ENCODE data around the gene SIK3.

SIK3 gene

DNA sequence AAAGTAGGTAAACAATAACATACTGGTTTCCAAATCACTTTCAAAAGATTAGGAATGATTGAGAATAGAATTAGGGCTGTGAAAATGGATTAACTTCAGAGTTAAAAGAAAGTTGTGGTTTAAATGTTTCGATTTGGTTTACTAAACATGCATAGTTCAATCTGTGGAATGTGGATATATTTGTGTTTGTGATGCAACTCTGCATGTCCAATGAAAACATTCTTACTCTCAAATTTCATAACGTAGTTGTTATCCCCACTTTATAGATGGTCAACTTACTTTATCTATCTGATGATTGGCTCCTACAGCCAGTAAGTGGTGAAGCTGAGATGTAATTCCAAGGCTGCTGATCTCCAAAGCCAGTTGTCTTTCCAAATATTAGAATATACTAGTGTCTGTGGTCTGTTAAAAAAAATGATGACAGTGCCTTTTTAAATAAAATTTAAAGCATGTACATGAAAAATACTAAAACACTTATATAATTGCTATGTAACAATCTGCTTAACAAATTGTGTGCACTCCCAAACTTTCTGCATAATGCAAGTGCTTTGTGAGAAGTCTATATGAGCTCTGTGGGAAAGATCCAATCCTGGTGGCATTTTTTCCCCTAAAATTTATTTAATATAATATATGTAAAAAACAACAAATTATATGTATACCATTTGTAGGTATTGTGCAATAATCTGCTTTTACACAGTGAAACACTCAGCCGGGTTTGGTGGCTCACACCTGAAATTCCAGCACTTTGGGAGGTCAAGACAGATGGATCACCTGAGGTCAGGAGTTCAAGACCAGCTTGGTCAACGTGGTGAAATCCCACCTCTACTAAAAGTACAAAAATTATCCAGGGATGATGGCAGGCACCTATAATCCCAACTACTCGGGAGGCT, 9.7 kb upstream of the SIK3 start:
- DNase-seq = no peak

DNA sequence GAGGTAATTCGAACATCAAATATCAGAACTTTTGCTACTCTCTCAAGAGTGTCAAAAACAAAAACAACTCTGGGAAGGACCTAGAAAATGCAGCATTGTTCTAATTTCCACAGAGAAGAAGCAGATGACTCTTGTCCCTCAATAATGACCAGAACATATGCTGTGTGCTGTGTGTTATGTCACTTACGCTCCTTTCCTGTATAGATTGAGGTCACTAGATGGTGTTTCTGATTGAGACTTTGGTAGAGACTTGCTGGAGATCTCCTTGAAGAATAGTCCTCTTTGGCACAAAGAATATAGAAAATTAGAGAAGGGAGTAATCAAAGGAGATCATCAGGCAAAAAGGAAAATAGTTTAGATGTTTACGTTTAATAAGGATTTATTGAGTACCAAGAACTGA, 2.3 kb upstream of the SIK3 start:
- DNase-seq = no peak

DNA sequence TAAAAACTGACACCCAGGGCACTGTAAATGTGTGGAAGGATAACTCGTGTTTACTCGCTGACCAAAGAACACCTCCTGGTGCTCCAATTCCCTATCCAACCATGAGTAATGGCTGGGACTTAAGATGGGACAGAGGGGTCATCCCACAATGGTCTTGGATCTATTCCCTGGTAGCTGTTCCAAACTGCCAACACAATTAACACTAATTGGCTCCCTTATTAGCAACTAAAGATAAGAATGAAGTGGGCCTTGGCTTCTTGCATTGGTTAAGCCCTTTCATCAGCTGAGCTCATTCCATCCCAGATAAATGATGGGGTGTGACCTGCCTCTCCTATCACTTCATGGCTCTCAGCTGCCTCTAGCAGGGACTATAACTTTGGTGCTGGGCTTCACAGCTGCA, 1.5 kb upstream of the SIK3 start:
- no peak for DNase-seq

DNA sequence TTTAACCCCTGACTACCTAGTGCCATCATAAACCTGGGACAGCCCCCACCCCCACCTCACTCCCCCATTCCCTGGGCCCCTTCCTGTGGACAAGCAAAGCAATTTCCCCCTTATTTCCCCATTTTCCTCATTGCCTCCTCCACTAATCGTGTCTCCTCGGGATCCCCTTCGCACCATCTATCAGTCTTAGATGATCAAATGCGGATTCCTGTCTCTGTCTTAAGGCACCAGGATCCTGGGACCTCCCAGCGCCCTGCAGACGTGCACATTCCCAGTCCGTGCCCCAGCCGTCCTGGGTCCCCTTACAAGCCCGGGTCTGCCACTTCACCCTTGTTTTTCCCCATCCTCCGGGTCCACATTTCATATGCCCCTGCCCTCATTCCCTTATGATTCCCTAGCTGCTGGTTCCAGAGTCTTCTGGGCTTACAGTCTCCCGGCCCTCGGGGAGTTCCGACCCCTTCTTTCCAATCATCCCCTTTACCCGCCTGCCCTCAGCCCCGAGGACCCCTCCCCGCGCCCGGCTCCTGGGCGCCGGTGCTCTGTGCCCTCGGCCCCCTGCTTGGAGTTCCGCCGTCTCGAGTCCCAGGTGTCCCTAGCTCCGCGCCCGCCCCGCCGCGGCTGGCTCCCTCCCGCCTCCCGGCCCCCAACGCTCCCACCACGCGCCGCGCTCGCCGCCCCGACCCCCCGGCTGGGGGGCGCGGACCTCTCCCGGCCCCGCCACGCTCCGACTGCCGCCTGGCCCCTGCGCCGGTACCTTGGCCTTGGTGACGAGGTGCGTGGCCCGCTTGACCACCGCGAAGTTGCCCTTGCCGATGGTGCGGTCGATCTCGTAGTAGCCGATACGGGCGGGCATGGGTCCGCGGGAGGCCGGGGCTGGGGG, 599 bp downstream of the SIK3 start:
- DNase-seq = no peak

DNA sequence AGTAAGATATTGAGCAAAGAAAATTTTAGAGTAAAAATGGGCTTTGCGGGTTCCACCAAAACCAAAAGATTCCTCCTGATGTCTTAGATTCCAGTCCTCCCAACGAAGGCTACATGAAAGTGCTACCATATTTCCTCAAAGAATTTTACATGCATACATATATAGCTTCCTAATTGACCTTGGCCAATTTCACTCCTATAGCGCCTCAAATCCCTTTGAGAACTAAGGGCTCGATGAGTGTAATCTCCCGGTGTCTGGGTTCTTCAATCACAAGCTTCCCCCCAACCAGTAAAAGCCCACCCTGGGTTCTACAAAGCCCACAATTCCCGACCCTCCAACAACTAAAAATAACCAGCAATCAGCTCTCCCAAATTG, 1.2 kb downstream of the SIK3 start:
- DNase-seq = no peak

DNA sequence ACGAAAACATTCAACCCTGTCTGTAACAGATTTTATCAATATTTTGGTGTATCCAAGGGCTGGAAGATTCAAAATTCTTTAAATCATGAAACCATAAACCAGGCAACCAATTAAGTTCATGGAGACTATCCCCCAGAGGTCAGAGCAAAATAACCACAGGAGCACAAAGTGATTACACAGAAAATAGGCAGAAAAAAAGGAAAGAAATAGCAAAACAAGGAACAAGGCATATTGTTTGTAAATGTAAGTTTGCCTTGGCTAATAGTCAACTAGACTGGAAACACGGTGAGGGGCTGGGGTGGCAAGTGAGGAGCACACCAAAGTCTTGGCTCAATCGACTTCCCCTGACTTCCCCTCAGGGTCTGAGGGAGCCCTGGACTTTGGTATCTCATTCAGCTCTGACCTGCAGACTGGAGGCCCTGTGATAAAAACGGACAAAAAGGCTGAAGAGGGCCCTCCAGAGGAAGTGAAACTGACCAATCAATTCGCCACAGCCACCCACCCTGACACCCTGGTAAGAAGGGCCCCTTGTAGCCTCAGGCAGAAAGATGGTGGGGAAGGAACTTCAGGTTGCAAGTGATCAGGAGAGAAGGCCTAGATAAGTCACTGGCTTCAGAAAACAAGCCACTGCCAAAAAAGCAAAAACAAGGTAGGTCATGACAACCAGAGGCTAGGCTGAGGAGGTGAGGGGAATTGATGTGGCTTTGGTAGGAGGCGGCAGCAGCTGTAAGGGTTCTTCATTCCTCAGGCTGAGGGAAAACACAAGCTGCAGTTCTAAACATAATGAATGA, 1.8 kb downstream of the SIK3 start:
- no peak for DNase-seq

DNA sequence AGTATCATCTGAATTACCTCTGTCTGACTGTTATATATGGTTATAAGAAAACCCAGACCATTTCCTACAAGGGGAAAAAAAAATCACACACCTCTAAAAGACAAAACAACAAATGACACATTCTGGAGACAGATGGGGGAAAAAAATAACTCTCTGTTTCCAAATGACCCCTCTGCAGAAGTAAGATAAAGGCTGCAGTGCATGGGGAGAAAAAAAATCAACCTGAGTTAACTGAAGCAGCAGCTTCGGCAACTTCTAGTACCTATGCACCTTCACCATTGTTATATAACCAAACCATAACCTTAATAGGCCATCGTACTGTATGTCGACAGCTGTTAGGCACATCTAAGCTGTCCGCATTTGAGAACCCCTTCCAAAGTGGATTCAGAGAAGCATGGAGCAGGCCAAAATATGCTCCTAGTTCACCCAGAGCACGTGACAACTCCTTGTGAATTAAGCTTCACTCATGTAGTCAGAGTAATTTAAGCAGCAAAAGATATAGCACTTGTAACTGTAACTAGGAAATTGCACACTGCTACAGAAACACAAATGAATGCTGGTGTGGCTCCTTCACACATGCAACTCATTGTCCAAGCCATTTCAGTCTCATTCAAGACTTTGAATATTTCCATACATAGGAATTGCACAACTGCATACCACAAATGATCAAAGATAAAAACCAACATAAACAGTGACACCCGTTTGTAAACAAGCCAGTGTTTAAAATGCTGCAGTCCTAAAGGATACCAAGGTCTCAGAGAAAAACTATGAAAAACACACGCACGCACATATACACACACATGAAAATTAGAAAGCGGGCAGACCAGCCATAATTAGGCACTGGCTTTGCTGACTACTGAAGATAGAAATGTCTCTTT, 2.7 kb downstream of the SIK3 start:
- no peak for DNase-seq

DNA sequence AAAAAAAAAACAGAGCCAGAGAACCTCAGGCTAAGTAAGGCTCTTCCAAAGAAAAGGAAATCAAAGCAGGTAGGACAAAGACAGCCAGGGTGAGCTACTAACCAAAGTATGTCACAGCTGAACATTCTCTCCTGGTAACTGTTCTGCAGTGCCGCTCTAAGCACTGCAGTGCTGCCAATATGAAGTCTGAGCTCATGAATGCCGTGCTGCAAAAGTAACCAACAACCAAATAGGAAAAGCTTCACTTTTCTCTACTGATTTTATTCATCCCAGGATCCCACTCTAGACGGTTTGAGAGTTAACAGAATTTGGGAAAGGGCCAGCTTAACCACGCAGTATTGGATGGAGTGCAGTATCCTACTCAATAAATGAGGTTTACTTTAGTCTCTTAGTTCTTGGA, 3.5 kb downstream of the SIK3 start:
- no peak for DNase-seq

DNA sequence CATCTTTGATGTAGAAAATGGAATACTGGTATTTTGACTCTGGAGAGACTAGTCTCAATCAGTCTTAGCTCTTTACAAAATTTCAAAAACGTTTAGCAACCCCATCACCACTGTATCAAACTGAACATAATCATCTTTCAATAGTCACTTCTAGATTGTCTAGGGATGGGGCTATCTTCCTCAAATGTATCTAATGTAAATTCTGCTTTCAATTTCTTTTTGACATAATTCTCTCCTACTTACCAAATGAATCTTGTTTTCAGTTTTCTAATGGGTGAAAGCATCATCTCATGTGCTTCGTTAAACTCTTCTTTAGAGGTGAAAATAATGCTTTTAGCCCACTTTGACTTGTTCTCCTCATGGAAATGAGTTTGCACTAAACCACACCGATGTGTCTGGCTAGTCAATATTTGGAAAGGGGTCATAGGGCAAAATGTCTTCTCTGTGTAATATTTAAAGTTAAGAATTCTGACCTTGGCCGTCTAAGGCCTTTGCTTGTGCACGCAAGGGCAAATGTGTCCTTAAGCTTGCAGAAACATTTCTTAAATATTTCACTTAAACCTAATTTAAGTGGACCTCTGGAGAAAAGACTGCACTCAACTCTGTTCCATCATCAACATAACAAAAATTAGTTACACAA, 5.2 kb downstream of the SIK3 start:
- no peak for DNase-seq

DNA sequence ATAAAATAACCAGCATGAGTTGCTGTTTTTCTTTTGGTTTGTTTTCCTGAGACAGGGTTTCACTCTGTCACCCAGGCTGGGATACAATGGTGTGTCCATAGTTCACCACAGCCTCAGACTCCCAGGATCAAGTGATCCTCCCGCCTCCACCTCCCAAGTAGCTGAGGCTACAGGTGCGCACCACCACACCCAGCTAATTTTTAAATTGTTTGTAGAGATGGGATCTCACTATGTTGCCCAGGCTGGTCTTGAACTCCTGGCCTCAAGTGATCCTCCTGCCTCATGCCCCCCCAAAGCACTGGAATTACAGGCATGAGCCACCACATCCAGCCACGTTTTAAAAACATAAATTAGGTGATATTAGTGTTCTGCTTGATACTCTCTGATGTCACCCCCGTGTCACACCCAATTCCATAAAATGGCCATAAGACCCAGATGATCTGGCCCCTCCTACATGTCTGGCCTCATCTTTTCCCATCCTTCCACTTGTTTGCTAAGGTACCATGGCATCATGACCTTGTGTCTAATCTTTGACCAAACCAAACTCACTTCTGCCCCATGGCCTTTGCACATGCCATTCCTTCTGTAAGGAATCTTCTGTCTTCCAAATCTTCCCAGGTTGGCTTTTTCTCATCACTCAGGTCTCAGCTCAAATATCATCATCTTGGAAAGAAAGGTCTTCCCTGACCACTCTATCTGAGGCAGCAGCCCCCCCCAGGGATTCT, 6.3 kb downstream of the SIK3 start:
- DNase-seq = no peak

DNA sequence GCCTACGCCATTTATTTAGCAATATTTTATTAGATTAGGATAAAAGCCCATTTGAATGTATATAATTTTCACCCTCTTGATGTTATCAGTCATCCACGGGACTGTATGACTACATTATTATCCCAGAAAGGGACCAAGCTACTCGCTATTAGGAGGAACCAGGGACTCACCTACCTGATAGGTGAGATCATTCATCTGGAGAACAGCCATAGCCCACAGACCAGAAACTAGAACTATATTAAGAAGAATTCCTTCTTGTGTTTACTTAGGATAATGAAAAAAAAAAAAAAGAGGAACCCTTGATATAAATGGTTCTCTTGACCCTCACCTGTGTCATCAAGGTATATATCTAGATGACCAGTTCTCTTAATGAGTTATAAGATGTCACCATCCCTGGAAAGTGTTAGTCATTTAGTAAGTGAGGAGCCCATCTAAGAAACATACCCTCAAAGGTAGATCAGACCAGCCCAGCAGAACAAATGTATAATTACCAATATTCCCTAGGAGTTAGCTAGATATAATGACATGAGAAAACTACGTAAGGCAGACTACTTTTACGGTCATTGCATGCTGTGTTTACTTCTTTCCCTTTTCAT, 8.0 kb downstream of the SIK3 start:
- DNase-seq = peak; percentile 50

DNA sequence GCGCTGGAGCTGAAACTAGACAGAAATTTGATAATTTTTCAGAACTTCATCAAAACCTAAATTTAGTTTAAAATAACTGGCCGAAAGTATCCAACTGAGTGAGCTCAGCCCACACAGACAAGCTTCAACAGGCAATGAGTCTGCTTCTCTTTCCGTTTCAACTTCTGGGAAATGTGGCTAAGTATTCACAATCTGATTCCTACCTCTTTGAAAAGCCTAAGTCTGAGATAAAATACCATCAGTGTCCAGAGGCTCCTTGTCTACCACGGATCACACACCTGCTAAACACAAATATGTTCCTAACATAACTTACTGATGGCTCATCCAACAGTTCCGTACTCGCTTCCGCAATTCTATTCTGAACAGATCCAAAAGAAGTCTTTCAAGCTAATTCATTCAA, 8.5 kb downstream of the SIK3 start:
- DNase-seq = peak; percentile 80

DNA sequence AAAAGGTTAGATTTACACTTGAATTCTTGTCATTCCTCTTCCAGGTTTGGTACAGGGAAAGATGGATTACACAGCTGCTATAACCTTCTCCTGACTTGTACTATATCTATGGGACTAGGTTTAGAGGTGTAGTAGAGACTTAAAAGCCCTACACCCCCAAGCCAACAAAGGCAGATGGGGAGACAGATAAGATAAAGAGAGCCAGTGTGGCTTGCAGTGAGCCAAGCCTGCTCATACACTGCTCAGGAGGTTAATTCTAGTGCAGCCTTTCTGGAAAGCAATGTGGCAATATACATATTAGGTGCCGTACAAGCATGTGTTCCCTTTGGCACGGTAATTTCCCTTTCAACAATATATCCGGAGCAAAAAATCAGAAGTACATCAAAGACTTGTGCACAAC, 10.8 kb downstream of the SIK3 start:
- DNase-seq = no peak

DNA sequence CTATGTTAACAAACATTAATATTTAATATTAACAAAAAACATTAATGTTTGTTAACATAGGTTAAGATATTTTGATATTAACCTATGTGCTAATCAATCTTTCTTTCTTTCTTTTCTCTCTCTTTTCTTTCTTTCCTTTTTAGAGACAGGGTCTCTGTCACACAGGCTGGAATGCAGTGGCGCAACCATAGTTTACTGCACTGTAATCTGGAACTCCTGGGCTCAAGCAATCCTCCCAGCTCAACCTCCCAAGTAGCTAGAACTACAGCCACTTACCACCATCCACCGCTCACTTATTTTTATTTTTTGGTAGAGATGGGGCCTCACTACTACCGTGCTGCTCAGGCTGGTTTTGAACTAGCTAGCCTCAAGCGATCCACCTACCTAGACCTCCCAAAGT, 13.2 kb downstream of the SIK3 start:
- DNase-seq = no peak

DNA sequence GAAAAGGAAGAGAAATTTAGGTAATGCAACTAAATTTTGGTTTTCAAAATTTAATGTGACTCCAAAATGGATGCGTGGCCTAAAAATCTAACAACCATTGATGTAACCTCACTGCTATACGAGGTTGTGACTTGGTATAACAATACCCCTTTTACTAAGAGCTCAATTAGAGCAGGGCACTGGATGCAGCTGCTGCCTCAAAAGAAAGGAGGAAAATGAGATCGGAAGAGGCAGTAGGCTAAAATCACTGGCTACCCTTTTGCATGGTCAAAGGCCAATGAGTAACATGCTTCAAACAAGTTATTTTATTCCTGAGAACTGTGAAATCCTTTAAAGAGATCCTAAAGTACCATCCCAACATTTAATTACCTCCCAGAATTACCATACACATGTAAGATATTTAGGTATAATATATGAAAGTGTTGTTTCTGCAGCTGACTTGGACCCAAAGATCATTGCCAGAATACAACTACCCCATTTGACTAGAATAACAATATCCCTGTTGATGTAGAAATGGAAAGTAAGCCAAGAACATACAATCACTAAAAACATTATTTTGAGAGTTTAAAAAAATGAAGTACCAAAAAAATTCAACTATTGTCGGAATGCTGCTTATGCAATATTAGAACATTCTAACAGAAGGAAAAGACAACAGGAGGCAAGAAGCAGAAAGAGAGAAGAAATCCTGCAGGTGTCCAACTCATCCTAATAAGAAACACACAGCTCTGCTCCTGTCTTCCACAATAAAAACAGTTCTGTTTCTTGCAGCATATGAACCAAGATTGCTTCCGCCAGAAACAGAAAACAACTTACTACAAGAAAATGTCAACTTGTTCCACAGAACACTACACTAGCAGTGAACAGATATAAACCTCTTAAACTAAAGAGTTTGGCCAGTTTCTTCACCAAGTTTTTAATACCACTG, 15.0 kb downstream of the SIK3 start:
- no peak for DNase-seq

DNA sequence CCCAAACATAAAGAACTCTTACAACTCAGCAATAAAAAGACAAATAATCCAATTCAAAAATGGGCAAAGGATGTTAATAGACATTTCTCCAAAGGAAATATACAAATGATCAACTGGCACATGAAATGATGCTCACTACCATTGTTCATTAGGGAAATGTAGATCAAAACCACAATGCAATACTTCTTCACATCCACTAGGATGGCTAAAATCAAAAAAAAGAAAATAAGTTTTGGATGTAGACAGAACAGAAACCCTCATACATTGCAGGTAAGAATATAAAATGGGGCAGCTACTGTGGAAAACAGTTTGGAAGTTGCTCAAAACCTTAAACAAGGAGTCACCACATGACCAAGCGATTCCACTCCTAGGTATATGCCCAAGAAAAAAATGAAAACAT, 16.3 kb downstream of the SIK3 start:
- DNase-seq = no peak

DNA sequence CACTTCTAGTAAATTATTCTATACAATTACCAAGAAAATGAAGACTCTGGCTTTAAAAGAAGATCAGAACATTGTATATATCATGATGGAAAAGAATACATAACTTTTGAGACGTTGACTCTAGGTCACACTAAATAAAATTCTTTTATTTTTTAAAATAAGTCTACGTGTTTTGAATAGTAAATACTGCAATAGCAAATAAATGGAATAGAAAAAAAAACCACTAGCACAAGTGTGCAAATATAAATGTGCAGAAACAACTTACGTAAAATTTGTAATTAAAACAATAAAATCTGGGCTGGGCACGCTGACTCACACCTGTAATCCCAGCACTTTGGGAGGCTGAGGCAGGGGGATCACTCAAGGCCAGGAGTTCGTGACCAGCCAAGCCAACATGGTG, 17.9 kb downstream of the SIK3 start:
- DNase-seq = no peak

DNA sequence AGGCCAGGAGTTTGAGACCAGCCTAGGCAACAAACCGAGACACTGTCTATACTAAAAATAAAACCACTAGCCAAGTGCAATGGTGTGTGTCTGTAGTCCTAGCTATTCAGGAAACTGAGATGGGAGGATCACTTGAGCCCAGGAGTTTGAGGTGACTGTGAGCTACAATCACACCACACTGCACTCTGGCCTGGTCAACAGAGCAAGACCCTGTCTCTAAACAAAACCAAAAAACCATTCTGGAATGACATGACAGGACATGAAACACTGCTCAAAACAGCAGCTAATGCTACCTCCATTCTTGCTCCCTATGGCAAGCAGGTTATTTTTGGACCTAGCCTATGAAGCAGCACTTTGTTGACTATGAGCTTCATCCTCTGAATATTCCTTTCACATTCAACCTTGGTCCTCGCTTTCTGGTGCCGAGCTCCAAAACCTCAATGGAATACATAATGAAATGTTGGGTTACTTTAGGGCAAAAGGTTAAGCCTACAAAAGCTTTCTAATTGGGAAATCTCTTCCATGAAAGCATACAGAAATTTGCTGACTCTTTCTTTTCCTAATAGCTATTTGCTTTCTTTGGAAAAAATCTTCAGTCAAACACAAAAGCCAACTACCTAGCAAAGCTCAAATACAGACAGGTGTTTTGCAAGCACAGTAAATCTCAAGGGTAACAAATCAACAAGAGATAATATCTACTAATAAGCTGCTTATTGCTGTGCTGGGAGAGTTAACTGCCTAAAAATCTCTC, 21.1 kb downstream of the SIK3 start:
- DNase-seq = no peak

DNA sequence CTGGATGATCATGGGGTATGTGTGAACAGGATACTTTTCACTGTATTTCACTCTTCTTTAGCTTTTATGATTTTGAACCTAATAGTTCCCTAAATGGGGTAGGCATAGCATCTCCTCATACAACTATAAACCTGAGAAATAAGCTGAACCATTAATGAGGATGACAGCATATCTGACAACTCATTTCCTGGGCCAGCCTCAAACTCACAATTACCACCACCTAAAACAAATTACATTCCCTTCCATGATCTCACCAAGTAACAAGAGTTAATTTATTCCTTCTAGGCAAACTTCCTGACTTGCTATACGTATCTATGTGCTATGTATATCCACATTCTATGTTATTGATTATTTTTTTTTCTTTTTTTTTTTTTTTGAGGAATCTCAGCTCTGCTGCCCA, 23.0 kb downstream of the SIK3 start:
- DNase-seq = no peak

Measured in NCI-H226 (cell line).